NCI-H774 (cell line): Measurements from ENCODE around the gene SERPINB11.
"Not testable (repeated sequence)": the region's sequence is repeated elsewhere in the genome, so short reads cannot be mapped to it uniquely, and the experiment has no call there.

Source experiments
- DNase-seq: peaks from one replicate; lab custom pipeline; 2025; lab: John Stamatoyannopoulos, UW

Gene SERPINB11

GRCh38 chr18:63702660-63703059 lies at the start of gene SERPINB11:
TSS of gene SERPINB11 (plus strand) at chr18:63702960. CDS start at chr18:63710194, 7,234 bp downstream.
- DNase-seq, result no peak

DNA sequence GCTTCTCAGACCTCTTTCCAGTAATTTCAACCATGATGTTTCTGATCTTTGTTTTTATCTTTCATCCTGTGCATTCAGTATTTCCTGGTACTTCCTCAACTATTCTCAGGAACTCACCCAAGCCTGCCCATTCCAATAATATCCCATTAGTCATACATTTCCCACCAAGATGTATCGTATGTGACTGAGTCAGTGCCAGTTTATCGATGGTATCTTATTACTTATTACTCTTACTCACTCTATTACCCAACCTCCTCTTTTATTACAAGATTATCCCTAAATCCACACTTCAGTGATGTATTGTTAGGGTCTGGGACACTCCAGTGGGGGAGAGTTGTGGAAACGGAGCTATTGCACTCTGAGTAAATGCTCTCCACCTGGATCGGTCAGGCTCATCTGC lies 43.8 kb upstream of the SERPINB11 start:
- DNase-seq, result not testable (repeated sequence)

DNA sequence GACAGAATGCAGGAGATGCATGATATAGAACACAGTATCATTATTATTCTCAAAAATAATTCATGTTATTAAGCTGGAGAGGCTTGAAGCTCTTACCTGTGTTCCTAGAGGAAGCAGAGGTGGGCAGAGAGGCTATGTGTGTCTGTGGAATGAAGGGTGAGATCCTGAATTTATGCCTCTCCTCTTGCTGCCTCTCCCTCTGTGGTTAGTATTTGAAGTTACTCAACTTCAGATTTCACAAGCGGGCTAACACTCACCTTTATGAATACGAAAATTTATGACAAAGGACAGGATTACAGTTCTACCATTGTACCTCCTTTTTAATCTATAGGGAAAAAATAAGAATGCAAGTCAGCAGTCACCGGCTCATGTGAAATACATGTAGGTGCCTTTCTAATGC lies 41.0 kb upstream of the SERPINB11 start, which contains the start of gene SERPINB3:
Gene SERPINB3 (minus strand): TSS at position 144 of the 400 bp plus-strand sequence. CDS start 677 bp downstream, outside the sequence.
- DNase-seq, result not testable (repeated sequence)

DNA sequence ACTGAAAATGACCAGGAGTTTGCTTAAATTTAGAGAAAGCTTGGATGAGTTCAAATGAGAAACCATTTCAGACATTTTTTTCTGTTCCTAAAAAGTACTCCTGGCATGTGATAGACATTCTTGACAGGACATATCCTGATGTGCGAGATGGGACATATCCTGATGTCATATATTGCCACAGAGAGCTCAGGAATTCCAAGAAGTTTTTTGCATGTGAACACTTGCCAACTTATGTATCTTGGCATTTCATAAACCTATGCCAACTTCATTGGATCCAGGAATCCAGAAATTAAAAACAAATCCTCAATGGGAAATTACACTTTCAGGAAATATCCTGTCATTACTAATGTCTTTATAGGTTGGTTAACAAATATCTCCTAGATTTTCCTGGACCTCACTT lies 38.2 kb upstream of the SERPINB11 start:
- no peak for DNase-seq

DNA sequence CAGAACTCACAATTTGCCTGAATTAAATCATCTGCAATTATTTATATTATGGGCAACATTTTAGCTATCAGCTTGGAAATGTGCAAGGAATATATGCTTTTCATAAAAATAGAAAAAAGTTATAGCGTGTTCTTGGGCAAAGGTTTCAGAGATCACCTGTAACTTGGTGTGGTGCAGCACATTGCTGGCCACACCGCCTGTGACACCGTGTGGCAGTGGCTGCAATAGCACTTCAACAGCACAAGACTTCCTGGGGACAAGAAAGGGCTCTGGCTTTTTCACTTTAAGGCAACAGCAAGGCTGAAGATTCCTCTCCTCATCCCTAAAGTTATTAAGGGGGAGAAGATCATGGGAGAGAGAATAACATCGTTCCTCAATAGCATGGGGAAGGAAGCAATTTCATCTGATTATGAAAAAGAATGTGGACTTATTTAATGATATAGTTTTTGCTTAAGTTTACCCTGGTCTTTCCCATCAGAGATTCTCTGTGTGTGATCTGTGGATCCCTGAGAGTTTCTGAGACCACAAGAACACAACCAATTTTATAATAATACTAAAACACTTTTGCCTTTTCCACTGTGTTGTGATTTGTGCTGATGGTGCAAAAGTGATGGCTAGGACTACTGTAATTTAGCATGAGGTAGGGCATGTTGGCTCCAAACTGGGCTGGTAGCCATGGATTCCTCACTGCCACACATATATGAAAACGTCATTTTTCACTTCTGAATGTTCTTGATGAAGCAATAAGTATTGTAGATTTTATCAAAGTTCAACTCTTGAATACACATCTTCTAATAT lies 26.0 kb upstream of the SERPINB11 start:
- no peak for DNase-seq

GRCh38 chr18:63677500-63678225 lies 25.1 kb upstream of the SERPINB11 start:
- DNase-seq, result no peak

DNA sequence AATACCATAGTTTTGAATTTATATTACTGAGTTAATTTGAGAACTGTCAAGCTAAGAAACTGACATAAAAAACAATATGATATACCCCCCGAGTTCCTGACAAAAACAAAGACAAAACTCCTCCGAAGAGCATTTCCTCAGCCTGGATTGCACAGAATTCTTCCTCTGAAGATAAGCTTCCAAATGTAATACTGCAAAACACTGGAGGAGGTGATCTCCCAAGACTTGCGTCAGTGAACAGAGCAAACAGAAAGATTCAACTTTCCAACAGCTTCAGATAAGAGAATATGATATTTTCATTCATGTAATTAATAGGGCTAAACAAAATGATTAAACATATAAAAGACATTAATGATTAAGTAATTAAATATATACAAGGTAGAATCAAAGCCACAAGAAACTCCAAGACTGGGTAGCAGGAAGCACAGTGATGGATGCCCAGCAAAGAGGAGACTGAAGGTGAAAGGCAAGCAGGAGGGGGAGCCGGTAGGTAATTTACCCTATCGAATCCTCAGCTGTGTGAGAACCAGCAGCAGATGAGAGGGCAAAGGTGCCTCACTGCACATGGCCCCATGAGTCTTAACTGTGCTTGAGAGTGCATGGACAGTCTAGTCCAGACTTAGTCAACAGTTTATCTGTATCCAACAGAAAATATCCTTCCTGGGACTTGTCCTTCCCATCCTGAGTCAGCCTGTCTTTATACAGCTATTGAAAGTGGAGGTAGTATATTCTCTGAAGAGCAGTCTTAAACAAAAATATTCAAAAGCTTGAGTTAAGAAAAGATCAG lies 22.7 kb upstream of the SERPINB11 start:
- no peak for DNase-seq

- peak; percentile 38 for DNase-seq
Measured at GRCh38 chr18:63681449-63682340, 21.1 kb upstream of the SERPINB11 start.

GRCh38 chr18:63683152-63683551 lies 19.6 kb upstream of the SERPINB11 start:
- no peak for DNase-seq

GRCh38 chr18:63683890-63684289 lies 18.9 kb upstream of the SERPINB11 start:
- no peak for DNase-seq

DNA sequence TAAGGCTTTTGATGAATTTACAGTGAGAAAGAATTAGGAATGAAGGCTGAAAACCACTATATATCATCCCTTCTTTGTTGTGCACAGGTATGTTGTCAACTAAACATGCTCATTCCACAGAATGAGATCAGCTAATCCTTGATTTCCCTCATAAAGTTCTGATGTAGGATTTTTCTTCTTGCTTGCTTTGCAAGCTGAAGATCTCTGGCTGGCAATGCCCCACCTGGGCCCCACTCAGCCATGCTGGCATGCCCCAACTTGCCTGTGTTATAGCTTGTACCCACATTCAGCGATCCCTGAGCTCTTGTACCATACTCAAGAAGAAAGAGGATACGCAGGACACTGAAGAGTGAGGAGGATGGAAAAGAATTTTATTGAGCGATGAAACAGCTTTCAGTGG lies 18.0 kb upstream of the SERPINB11 start:
- no peak for DNase-seq

DNA sequence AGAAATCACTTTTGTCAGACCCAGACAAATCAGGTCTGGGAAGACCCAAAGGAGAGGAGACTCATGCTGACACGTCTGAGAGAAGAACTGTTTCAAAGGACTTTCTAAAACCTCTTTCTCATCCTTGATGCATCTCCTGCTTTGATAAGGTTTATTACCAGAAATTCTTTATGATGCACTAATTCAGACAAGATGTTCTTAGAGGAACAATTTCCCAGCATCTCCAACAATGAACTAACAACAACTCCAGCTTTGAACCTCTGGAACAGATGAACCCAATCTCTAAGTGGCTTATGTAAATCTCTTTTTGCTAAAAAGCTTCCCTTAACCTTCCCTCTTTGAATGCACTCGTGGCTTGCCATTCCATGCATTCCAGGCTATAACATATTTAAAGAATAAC lies 15.9 kb upstream of the SERPINB11 start:
- DNase-seq, result no peak

DNA sequence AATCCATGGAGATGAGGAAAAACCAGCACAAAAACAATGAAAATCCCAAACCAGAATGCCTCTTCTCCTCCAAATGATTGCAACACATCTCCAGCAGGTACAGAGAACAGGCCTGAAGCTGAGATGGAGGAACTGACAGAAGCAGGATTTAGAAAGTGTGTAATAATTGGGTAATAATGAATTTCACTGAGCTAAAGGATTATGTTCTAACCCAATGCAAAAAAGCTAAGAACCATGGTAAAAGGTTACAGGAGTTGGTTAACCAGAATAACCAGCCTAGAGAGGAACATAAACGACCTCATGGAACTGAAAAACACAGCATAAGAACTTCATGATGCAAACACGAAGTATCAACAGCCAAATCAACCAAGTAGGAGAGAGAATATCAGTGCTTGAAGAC lies 13.7 kb upstream of the SERPINB11 start:
- DNase-seq, result no peak

GRCh38 chr18:63697097-63697660 lies 5.6 kb upstream of the SERPINB11 start:
- no peak for DNase-seq

DNA sequence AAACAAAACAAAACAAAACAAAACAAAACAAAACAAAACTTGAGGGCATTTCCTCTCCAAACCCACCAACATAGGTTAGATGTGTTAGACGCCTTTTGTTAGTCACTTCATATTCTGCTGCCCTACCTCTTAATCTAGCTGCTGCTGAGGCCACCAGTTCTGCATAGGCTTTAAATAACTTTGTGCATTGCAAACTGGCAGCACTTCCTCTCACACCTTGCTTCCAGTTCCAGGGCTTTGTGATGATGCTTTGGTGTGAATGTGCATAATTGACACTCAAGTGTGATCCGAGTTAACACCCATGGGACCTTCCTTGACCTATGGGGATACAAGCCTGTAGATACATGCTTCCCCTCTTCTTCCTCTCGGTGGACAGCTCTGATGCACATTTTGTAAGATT lies 2.3 kb upstream of the SERPINB11 start:
- no peak for DNase-seq

- DNase-seq, result no peak
Measured at GRCh38 chr18:63701952-63702351, 808 bp upstream of the SERPINB11 start.

DNA sequence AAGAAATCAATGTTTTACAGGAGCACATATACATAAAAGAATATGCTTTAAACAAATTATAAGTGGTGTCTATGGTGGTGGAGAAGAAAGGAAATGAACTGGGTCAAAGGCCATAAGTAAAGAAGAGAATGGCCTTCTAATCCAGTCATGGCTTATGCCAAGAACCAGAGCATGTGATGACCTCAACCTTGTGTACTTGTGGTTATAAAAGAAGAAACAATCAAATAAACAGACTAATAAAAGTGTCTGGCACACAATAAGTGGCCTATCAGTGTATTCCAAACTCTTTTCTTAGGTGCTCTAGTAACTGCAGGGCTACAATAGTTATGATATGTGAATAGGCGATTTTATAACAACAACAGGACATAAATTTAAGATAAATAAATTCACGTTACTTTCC lies 2.6 kb downstream of the SERPINB11 start:
- no peak for DNase-seq

DNA sequence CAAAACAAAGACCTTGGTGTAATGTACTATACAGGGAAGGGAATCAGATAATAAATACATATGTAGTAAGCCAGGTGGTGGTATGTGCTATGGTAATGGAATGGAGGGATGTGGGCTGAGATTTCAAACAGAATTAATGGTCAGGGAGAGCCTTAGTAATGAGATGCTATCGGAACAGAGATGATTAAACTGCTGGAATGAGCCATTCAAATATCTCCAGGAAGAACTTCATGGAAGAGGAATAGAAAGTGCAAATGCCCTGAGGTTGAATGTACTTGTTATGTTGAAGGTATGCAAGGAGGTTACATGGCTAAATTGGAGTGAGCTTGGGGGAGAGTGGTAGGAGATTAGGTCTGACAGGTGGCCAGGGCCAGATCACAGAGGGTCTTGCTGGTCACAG lies 5.1 kb downstream of the SERPINB11 start:
- no peak for DNase-seq

- DNase-seq, result no peak
Measured at GRCh38 chr18:63708650-63709049, 5.9 kb downstream of the SERPINB11 start.

DNA sequence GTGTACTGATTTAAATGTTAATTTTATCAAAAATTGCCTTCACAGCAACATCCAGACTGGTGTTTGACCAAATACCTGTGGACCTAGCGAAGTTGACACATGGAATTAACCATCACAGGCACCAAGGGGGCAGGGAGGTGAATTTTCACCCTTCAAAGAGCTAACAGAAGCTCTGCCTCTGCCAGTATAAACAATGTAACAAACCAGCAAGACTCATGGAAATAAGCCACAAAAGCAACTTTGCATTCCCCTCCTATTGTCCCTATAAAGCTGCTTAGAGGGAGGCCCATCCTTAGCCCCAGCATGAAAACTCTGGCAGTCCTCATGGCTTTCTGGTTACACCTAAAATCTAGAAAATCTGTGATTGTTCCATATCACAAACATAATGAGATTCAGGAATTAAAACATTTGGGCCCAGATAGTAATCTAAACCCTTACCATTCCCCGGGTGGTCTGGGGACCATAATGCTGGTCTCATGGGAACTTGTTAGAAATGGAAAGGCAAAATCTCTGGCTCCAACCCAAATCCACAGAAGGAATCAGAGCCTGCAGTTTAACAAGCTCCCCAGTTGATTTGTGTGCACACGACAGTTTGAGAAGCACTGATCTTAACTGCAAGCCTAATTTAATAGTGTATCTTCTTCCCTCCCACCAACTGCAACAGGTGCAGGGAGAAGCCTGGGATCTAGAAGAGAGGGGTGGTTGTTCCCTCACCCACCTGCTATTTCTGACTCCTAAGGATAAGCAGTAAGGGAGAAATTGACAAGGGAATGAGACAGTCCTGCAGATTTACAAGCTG lies 23.1 kb downstream of the SERPINB11 start:
- no peak for DNase-seq
